HG03460 (cell line): ENCODE measurements around the gene BRD4.

Experiments
- ATAC-seq: cut with Tn5 transposase; IDR thresholded peaks from one replicate; pipeline ENCODE4 v1.9.1; 2021; ENCODE audit not compliant: unreplicated experiment

BRD4 gene

DNA sequence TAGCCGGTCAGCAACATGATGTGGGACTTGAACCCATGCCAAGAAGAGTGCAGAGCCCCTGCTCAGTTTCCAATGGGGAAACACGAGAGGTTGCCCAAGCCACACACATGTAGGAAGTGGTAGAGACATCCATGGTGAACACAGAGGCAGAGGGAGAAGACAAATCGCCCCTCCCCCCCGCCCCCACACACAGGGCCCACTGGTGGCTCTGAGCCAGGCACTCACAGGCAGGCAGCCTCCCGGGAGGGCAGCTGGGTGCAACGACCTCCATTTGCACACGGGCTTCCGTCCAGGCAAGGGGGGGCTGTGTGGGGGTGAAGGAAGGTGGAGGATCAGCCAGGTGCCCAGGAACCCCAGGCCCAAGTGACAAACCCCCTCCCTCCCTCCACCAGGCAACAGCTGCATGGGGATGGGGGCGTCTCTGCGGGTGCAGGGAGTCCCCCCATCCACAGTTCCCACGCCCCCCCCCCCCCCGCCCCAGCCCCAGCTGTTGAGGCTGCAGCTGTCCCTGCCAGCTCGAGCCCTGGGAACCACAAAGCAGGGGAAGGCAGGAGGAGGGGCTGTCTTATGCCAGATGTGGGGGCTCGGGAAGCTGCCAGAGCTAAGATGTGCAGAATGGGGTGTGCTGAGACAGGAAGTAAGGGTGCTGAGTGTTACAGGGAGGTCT lies 134.9 kb downstream of the BRD4 start:
- ATAC-seq: no peak

GRCh38 chr19:15196360-15197005 lies 135.9 kb downstream of the BRD4 start:
- ATAC-seq: no peak

- ATAC-seq: no peak
These were observed 136.7 kb downstream of the BRD4 start for GRCh38 chr19:15195371-15196334.

DNA sequence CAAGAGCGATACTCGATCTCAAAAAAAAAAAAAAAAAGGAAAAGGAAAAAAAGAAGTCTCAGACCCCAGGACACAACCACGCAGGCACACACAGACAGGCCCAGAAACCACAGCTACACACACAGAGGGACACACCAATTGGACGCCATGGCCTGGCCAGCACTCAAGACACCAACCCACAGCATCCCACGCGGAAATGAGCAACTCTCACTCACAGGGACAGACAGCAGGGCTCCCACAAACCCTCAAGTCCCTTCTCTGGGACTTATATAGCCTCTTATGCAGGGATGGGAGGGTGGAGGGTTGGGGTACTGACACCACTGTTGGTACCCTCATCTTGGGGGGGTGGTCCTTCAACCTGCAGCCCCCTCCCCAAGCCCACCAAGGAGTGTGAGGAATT lies 137.4 kb downstream of the BRD4 start:
- ATAC-seq: no peak

DNA sequence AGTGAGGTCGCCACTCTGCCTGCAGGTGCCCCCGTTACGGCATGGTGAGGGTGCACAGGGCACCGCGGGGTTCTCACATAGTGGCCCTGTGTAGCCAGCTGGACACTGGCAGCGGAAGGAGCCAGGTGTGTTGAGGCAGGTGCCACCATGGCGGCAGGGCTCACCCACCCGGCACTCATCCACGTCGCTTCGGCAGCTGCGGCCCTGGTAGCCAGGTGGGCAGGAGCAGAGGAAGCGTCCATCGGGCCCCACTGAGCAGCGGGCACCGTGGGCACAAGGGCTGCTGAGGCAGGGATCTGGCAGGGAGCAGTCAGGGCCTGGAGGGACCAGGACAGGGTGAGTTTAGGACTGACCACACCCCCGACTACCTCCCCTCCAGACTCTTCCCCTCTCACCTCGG lies 140.4 kb downstream of the BRD4 start:
- ATAC-seq: no peak

DNA sequence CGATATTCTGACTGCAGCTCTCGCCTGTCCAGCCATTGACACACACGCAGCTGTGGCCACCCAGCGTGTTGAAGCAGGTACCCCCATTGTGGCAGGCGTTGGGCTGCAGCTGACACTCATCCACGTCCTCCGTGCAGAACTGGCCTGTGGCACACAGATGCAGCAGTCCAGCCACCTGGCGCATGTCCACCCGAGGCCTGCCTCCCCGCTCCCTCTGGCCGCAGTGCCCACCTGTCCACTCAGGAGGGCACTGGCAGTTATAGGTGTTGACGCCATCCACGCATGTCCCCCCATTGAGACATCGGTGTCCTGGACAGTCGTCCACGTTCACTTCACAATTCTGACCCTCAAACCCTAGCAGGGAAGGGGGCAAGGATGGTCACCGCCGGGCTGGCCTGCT lies 140.8 kb downstream of the BRD4 start:
- no peak for ATAC-seq

DNA sequence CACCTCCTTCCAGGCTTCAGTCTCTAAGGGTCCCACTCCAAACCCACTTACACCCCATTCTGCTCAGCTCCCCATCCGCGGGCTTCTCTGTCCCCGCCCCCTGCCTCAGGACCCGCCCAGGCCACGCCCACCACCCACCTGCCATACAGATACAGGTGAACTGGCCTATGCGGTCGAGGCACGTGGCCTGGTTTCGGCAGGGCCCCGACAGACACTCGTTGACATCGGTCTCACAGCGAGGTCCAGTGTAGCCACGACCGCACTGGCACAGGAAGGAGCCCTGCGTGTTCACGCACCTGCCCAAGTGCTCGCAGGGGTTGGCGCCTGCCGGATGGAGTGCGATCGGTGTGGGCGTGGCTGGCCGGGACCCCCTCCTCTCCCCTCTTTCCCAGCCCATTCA lies 143.5 kb downstream of the BRD4 start:
- no peak for ATAC-seq

DNA sequence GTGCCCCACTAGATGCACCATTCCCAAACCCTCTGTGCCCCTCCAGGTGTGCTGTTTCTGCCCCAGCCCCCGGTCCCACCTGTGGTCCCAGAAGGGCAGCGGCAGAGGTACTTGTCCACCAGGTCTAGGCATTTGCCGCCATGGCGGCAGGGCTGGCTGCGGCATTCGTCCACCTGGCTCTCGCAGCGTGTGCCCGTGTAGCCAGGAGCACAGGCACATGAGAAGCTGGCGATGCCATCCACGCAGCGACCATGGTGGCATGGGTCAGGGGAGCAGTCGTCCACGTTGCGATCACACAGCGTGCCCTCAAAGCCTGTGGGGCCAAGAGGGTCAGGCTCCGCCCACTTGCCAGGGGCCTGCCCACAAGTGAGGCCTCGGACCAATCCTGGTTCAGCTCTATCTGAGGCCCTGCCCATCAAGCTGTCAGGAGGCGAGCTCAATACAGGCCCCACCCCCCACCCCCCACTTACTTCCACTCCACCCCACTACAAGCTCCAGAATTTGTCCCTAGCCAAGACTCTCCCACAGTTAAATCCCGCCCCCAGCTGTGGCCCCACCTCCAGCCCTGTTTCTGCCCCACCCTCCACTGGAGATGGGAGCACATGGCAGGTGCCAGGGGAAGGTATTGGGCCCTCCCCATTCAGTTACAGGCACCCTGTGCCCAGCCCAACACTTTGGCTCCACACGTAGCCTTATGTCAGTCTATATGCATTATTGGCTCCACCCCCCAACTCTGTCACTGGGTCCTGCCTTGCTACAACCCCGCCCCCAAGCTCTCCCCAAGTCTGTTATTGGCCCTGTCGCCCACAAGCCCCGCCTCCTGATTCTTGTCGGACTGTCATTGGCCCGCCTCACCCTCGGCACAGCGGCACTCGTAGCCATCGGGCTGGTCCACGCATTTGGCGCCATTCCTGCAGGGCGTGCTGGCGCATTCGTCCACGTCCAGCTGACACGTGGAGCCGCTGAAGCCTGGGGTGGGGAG lies 145.0 kb downstream of the BRD4 start:
- no peak for ATAC-seq
